NCI-H2029 treated with DMSO at 0.1 percent for 48 hours (cell line): ENCODE results near the gene PELI3.

Source experiments
- DNase-seq: peaks from one replicate; lab custom pipeline; 2025; lab: John Stamatoyannopoulos, UW

PELI3 gene

DNA sequence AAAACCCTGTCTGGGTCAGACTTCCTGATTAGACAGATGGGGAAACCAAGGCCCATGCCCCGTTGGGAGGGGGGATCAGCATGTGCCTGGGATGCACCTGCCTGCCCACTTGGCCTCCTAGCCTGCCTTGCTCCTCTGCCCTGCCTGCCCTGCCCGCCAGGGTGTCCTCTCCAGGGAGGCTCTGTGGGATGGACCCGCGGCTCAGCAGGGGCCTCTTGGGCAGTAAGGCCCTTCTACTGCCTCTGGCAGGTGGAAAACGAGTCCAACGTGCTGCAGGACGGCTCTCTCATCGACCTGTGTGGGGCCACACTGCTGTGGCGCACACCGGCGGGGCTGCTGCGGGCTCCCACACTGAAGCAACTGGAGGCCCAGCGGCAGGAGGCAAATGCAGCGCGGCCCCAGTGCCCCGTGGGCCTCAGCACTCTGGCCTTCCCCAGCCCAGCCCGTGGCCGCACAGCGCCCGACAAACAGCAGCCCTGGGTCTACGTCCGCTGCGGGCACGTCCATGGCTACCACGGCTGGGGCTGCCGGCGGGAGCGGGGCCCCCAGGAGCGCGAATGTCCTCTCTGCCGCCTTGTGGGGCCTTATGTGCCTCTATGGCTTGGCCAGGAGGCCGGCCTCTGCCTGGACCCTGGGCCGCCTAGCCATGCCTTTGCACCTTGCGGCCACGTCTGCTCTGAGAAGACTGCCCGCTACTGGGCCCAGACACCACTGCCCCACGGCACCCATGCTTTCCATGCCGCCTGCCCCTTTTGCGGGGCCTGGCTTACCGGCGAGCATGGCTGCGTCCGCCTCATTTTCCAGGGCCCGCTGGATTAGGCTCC, 8.9 kb downstream of the PELI3 start:
- DNase-seq: no peak

DNA sequence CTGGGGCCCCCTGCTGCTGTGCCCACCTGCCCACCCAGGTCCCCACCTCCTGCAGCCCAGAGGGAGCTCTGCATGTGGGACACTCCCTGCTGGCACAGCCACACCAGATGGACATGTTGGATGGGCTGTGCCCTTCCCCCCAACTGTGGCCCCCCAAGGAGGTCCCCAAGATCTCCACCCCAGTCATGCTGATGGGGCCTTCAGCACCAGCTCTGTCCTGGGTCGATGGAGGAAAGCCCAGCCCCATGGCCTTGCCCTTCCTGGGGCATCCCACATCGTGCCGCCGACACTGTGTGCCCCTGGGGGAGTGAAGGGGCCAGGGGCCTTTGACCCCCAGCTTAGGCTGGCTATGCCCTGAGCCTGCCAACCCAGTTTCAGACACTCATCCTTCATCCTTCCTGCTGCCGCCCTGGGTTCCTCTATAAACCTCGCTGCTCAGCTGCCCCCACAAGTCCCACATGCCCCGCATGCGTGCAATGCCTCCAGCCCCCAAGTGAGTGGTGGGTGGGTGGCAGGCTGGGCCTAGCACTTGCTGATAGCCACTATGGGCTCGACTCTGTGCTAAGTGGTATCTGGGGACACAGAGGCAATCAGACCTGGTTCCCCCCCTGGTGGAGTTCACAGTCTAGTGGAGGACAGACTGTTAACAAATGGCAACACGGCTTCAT, 9.6 kb downstream of the PELI3 start:
- no peak for DNase-seq

DNA sequence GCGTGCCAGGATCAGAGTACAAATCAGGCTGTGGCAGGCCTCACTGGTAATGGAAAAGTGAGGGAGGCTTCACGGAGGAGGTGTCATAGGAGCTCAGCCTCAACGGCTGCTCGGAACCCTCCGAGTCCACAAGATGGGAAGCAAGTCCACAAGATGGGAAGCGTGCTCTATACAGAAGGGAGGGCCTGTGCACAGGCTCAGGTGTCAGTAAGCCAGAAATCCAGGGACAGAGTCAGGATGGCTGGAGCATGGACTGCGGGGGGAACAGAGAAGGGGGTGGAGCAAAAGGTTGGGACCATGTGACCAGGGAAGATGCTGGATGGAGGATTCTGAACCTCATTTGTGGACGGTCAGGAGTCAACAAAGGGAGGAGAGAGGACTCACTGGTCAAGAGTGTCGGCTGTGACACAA, 10.1 kb downstream of the PELI3 start:
- DNase-seq: no peak

DNA sequence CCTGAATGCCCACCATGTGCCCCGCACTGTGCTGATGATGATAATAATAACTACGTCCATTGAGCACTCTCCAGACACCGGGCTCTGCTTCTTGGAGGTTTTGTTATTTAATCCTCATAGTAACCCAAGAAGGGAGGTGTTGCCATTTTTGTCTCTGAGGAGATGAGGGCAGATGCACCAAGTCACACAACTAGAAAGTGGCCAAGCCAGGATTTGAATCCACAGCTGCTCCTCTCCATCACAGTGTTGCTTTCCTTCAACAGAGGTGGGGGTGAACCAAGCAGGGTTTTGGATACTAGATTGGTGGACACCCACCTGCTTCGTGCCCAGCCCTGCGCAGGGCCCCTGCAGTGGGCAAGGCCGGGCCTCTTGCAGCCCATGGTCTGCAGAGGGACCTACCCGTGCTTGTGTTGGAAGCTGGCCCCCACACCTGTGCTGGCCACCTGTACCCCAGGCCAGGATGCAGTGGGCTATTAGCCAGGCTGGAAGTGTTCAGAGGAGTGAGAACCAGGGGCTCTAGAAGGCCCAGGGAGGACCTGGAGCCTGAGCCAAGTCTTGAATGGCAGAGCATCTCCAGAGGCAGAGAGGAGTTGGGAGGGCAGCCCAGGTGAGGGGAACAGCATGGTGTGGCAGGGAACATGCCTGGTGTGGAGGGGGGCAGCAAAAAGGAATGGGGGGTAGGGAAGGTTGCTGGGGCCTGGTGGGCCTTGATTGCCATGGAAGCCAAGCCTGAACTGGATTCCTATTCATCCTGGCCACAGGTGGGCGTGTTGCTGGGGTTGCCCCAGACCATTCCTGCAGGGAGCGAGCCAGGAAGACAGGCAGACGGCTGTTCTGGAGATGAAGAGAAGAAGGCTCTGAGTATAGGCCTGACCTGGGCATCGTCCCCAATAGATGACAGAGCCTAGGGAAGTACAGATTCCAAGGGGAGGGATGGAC, 10.8 kb downstream of the PELI3 start:
- no peak for DNase-seq

DNA sequence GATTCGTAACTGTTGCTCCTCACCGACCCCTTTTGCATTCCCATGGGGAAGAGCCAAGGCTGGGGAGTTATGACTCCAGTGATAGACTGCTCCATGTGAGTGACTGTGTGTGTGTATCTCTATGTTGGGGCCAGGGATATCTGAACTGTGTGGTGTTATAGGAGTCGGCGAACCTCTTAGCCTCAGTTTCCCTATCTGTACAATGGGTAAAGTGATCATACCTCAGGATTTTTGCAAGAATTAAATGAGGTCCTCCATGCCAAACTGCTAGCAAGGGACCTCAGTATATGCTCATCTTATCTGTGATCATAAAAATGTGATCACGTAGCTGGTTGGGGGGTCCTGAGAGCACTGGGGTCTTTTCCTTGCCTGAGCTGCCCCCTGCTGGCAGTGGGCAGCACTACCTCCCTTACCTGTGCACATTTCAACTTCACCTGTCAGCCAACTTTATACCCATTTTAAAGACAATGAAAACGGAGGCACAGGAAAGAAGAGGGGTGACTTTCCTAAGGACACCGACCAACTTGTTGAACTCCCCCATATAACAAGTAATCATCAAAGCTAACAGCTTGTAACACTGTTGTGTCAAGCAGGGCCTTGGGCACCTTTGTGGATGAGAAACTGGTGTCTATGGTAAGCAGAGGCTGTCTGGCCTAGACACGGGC, 12.2 kb downstream of the PELI3 start:
- no peak for DNase-seq

DNA sequence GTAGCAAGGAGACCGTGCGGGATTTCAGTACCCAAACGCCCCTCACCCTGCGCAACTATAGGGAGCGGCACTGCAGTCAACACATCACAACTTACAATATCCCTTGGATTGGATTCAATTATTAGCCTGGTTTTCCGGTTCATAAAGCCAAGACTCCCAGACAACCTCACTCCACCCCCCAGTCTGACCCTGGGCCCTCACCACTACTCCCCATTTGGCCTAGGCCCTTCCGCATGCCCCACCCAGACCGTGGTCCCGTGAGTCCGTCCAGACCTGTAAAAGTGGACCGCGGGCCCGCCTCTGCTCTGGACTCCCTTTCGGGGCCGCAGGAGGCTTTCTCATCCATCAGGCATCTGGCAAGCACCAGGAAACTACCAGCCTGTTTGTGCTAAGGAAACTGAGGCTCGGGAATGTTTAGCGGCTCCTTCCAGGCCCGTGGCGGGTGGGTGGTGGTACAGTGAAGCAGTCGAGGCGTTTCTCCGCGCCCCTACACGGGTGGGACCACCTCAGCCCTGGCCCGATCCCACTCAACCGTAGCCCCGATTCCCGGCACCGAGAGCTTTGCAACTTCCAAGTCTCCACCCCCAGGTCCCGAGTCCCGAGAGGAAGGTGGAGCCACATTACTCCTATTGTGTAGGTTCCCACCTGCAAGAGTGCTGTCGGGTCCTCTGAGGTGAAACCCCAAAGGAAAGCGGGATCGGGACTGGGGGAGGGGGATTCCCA, 12.8 kb downstream of the PELI3 start:
- DNase-seq: peak; percentile 33

DNA sequence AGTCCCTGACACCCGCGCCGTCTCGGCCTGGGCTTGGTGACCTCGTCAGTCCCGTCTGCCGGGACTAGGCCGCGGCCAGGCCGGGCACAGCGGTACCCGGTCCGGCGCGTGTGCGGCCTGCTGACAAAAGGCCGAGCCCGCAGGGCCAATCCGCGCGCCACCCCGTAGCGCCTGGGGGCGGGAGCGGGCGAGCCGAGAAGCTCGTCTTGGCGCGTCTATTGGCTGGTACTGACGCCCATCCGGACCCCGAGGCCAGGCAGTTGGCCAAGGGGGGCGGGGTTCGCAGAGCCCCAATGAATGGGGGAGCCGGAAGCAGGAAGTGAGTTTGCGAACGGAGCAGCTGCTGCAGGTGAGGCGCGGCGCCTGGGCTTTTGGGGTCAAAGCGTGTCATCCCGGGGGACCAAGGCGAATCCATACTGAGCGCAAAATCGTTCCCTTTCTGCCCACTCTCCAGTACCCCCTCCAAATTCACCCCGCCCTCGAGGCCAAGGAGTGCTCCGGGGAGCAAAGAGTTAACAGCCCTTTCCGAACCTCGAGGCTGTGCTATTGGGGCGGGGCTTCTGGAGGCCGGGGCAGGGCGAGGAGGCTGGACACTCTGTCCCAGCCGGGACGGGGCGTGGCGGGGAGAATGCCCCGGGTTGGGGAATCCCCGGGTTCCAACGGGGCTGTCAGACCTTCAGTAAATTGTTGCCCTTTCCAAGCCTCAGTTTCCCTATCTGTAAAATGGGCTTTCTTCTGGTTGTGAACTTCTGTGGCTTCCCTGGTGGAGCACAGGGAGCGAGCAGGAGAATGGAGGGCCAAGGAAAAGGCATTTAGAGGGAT, 13.6 kb downstream of the PELI3 start, which contains the start of gene DPP3:
Gene DPP3 (plus strand): TSS at position 318 of the 822 bp plus-strand sequence. CDS start 1,767 bp downstream, outside the sequence.
- DNase-seq: peak; percentile 90

DNA sequence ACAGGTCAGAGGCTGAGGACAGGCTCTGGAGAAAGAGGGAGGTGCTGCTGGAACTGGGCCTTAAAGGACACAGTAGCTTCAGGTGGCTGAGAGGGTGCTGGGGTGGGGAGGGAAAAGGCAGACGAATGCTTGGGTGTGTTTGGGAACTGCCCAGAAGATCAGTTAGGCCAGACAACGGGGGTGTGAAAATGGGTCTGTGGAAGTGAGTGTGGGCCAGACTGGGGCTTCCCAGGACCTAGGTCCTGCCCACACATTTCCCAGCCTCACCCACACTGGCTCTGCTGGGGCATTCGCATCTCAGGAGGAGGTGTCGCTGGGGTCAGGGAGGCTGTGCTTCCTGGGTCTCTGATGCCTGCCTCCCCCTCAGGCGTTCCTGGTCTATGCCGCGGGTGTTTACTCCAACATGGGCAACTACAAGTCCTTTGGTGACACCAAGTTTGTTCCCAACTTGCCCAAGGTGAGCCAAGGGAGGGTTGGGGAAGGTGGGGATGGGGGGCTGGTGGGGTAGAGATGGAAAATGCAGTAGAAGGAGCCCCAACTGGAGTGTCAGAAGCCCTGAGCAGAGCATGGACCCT, 18.2 kb downstream of the PELI3 start:
- DNase-seq: no peak

DNA sequence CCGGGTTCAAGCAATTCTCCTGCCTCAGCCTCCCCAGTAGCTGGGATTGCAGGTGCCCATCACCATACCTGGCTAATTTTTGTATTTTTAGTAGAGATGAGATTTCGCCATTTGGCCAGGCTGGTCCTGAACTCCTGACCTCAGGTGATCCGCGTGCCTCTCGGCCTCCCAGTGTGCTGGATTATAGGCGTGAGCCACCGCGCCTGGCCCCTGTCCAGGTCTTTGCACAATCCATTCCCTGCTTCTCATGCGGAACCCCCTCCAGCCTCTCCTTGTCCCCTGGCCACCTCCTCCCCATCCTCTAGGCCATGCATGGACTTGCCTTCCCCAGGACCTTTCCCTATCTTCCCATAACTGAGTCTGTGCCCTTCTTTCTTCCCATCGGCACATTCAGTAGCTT, 22.3 kb downstream of the PELI3 start:
- DNase-seq: no peak

DNA sequence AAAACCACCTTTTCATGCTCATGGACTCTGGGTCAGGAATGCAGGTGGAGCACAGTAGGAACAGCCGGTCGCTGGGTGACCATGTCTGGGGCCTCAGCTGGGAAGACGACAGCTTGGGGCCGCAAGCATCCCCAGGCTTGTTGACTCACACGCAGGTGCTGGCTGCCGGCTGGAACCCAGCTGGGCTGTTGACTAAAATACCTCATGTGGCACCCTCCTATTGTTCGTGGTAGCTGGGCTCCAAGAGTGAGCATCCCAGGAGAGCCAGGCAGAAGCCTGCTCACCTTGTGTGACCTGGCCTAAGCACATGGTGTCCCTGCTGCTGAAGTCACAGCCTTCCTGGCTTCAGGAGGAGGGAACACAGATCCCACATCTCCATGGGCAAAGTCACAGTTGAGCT, 22.9 kb downstream of the PELI3 start:
- DNase-seq: no peak

DNA sequence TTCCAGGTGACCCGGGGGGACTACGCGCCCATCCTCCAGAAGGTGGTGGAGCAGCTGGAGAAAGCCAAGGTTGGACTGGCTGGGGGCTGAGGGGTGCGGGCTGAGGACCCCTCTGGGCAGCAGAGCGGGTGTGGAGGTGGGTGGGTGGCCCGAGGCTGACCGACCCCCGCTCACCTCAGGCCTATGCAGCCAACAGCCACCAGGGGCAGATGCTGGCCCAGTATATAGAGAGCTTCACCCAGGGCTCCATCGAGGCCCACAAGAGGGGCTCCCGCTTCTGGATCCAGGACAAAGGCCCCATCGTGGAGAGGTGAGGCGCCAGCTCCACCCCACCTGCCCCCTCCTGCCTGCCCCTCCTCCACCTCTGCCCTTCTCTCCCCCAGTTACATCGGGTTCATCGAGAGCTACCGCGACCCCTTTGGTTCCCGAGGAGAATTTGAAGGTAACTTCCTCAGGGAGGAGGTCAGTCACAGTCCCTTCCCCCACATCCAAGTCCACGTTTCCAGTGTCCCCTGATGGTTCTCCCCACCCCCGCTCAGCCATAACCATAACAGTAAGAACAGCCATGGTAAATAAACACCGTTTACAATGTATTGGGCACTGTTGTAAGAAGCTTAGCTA, 24.7 kb downstream of the PELI3 start:
- DNase-seq: no peak

DNA sequence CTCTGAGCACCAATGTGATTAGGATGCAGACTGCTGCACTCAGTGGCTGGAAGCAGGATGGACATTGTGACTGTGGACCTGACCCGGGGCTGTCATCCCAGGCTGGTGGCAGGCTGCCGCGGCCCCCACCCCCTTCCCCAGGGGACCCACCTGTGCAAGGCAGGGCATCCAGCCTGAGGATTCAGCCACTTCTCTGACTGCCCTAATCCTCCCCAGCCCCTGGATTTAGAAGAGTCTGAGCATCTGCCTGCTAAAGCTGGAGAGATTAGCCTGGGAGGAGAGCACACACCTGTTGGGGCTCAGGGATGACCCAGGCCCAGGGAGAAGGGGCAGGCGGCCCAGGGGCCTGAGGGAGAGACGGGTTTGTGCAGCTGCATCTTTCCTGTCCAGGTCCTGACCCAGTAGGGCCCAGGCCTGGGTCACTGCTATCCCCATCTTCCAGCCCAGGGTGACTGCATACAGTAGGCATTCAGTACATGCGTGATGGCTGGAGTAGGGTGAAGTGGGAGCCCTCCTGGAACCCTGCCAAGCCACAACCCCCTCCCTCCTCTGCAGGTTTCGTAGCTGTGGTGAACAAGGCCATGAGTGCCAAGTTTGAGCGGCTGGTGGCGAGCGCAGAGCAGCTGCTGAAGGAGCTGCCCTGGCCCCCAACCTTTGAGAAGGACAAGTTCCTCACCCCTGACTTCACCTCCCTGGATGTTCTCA, 25.6 kb downstream of the PELI3 start:
- DNase-seq: no peak

DNA sequence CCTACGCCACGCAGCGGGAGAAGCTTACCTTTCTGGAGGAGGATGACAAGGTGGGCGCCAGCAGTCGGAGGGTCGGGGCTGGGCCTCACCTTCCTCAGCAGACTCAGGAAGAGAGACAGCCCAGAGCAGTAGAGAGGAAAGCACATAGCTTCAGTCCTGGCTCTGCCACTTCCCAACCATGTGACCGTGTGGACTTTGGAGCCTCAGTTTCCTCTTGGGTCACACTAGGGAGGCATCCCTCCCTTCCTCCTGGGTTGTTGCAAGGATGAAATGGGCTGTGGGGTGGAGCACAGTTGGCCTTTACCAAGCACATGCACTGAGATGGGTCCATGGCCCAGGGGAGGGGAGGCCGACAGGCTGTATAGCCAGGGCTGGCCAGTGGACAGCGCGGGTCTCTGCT, 26.4 kb downstream of the PELI3 start:
- no peak for DNase-seq

DNA sequence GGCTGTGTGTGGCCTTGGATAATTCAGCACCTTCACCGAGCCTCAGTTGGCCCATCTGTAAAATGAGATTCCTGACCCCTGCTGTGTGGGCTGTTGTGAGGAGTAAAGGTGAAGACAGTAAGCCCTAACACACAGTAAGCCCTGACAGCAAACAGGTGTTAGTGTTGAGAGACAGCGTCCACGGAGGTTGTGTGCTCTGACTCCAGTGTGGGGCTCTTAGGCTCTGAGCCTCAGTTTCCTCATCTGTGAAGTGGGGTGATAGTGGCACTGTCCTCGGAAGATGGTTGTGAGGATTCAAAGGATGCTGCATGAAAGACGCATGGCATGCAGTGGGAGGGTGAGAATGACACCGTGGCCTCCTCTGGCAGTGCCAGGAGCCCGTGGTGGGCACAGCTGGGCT, 27.8 kb downstream of the PELI3 start:
- no peak for DNase-seq

DNA sequence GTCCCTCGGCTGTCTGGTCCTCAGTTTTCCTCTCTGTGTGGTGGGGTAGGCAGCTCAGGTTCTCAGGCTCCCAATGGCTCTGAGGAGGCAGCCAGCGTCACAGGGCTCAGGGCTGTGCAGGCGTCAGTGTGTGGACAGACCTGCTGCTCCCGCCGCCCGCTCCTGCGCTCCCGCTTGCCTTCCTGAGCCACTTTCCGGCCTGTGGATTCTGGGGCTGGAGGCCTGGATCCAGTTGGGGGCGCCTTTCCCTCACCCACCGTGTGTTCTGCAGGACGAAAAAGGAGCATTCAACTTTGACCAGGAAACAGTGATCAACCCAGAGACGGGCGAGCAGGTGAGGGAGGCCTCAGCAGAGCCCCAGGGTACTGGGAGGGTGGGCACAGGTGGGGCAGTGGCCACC, 28.2 kb downstream of the PELI3 start:
- no peak for DNase-seq

DNA sequence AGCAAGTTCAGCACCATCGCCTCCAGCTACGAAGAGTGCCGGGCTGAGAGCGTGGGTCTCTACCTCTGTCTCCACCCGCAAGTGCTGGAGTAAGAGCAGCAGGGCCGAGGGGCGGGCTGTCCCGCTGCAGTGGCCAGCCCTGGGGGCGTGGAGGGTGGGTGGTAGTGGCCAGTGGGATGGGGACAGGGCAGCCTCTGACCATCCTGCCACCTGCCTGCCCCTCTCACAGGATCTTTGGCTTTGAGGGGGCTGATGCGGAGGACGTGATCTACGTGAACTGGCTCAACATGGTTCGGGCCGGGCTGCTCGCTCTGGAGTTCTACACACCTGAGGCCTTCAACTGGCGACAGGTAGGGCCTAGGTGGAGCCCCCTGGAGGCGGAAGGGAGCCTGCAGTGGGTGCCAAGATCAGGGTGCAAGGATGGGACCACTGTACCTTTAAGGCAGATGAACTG, 28.7 kb downstream of the PELI3 start:
- DNase-seq: no peak

DNA sequence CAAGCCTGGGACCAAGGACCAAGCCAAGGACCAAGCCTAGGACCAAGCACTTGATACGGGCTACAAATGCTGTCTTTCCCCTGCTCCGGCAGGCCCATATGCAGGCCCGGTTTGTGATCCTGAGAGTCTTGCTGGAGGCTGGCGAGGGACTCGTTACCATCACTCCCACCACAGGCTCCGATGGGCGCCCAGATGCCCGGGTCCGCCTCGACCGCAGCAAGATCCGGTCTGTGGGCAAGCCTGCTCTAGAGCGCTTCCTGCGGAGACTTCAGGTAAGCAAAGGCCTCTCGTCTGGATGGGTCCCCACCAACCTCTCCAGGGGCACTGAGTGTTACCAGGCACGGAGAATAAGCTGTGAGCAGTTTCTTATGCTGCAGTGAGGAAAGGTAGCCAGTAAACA, 30.5 kb downstream of the PELI3 start:
- no peak for DNase-seq

DNA sequence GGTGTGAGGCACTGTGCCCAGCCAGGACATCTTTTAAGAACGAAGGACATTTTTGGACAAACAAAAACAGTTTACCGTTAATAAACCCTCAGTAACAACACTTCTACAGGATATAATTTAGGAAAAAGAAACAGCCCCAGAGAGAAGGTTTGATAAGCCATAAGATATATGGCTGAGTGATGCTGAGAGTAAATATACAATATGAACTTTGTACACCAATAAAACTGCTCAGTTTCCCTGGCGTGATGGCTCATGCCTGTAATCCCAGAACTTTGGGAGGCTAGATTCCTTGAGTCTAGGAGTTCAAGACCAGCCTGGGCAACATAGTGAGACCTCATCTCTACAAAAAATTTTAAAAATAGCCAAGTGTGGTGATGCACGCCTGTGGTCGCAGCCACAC, 31.8 kb downstream of the PELI3 start:
- DNase-seq: no peak
